ENCODE results near the gene SHB.

The SHB gene

DNA sequence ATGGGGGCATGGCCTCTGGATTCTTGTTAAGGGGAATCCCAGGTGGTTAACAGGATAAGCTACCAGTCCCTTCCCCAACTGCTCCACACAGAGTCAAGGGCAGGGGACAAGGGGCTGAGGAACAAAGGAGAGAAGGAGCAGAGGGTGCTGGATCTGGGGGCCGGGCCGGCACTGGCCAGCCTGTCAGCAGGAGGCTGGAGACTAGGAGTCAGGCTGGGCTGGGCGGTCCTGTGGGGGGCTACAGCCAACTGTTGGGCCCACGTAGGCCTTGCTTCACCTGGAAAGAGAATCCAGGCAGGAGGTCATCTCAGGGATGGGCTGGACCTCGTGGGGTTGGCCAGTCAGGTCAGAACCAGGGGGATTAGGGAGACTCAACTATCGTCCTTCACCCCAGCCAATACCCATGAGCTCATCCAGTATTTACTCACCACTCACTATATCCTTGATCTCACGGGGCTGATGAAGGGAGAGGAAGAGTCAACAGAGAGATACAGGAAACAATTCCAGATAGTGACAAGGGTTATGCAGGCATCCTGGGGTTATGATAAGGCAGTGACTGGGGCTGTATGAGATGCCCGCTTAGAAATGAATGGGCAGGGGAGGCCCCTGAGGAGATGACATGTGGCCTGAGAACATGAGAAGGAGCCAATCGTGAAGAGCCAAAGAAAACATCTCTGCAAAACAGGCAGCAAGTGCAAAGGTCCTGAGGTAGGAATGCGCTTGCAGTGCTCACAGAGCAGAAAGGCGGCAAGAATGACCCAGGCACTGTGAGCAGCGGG, 117.2 kb downstream of the SHB start:
- no peak for DNase-seq (ENCODE audit: low spot score)

GRCh38 chr9:37950561-37950960, 118.5 kb downstream of the SHB start:
- no peak for DNase-seq (ENCODE audit: low spot score)

DNA sequence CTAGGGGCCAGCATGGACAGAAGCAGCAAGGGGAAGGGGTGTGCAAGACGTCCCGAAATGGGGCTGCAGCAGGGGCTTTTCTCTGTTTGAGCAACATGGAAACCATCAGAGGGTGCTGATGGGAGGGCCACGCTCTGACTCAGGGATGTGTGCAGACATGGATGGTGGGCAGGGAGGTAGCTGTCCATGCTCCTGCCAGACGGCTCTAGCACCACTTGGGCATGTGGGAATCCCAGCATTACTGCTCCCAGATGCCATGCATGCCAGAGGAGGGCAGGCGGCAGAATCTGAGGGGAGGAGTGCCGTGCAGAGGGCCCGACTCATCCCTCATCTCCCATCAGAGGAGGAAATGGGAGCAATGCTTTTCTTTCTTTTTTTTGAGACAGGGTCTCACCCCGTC, 119.5 kb downstream of the SHB start:
- no peak for DNase-seq (ENCODE audit: low spot score)

- no peak for DNase-seq (ENCODE audit: low spot score)
Observed at GRCh38 chr9:37948417-37948980, 120.5 kb downstream of the SHB start.

DNA sequence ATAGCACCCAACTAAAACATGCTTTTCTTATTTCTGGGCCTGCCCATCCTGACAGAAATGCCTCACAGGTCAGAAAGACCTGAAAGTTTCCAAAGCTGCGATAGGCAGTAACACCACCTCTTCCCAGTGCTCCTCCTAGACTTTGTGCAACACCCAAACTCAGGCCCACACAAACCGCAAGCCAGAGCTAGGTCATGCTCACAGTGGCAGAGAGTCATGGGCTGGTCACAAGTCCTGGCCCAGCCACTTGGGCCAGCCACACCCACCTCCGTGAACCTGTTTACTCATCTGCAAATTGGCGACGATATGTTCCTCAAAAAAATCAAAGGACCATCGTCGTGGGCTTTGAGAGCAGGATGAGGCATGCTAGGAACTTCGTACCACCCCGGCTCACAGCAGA, 121.0 kb downstream of the SHB start:
- DNase-seq (ENCODE audit: low spot score) = no peak

DNA sequence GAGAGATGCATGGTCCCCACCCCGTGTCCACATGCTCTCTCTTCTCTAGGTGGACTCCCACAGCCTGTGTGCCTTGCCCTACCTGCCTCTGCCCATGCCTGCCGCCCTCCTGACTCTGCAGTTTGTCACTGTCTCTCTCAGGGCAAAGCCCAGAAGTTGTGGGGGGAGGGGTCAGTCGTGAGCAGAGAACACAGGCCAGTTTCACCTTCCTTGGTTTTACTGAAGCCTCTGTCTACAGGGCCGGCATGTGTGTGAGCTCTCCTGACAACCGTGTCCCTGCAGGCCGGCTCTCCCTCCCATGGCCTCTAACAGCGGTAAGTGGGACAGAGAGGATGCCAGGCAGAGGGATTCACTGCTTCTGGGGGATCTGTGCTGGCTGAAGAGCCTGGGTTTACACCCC, 121.6 kb downstream of the SHB start:
- DNase-seq (ENCODE audit: low spot score) = no peak

DNA sequence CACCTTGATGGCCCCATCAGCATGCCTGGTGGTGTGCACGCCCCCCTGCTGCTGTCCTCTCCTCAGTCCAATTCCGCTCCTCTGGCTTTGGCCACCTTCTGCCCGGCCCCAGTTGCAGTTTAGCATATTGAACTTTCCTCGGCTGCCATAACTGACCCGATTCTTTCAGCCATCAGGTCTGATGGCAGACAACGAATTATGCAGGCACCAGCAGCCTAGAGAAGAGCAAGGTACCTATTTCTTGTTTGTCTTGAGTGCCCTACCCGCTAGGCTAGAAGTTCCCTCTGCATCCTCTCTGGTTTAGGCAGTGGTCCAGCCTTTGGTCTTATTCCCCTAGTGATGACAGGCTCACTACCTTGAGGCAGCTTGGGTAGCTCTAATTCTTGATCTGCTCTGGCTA, 122.1 kb downstream of the SHB start:
- no peak for DNase-seq (ENCODE audit: low spot score)

DNA sequence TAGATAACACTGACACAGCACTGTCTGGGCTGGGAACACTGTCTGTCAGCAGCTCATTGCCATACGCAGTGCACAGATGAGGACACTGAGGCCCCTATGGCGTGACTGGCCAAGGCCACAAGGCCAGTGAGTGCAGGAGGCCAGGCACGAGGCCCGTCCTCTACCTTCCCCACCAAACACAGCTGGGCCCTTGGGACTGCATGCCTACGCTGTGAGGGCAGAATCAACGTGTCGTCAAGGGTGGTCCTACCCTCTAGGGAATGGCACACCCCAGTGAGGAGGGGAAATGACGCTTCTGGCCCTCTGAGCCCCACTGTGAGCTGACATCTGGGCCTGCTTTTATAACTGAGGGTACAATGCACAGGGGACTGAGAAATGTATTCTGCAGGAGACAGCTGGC, 123.0 kb downstream of the SHB start:
- DNase-seq (ENCODE audit: low spot score) = no peak

GRCh38 chr9:37944671-37945481, 124.2 kb downstream of the SHB start:
- no peak for DNase-seq (ENCODE audit: low spot score)

- DNase-seq (ENCODE audit: low spot score) = no peak
Observed at GRCh38 chr9:37944266-37944650, 124.8 kb downstream of the SHB start.

- DNase-seq (ENCODE audit: low spot score) = no peak
Observed at GRCh38 chr9:37943345-37944265, 125.4 kb downstream of the SHB start.

DNA sequence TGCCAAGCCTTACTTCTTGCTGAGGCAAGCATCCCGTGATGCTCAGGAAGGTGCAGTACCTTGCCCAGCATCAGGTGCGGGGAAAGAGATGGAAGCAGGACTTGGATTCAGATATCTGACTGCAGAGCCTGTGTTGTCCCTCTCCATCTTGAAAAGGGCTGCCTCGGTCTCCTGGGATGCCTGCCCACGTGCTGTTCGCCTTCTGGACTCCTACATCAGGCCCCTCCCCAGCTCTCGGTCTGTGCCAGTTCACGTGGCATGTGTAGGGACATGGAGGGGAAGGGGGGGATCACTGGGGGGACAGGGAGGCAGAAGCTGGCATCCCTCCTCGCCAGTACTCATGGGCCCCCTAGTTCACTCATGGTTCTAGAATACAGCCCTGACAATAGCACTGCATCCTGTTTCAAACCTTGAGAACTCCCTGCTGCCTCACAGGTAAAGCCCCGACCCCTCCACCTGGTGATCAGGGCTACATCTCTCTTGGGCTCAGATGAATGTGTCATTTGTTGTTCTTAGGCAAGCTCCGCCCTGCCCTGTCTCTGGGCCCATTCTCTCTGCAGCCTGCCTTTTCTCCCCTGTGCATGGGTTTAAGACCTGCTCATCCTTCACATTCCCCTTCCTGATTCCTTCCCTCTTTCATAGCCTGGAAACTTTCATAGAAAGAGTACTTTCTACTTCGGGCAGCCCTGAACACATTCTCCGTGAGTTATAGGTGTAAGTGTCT, 126.2 kb downstream of the SHB start:
- no peak for DNase-seq (ENCODE audit: low spot score)

GRCh38 chr9:37941253-37941652, 127.8 kb downstream of the SHB start:
- no peak for DNase-seq (ENCODE audit: low spot score)

DNA sequence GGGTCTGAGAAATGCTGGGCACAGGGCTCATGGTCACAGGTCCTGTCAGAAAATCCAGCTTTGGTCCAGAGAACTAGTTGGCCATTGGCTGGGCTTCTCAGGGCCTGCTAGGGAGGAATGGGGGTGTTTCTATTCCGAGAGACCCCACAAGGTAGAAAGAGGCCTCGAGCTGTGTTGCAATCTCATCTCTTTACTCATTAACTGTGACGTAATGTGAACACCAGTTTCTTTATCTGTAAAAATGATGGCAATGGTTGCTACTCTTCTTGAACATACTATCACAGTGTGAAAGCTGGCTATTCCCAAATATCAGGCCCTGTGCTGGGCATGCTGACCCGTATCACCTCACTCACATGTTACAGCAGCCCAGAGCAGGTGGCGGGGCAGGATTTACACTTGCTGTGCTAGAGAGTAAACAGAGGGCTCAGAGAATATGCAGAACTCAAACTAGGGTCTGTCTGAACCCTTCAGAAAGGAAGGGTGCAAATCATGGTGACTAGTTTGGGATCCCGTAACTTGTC, 129.4 kb downstream of the SHB start:
- no peak for DNase-seq (ENCODE audit: low spot score)

DNA sequence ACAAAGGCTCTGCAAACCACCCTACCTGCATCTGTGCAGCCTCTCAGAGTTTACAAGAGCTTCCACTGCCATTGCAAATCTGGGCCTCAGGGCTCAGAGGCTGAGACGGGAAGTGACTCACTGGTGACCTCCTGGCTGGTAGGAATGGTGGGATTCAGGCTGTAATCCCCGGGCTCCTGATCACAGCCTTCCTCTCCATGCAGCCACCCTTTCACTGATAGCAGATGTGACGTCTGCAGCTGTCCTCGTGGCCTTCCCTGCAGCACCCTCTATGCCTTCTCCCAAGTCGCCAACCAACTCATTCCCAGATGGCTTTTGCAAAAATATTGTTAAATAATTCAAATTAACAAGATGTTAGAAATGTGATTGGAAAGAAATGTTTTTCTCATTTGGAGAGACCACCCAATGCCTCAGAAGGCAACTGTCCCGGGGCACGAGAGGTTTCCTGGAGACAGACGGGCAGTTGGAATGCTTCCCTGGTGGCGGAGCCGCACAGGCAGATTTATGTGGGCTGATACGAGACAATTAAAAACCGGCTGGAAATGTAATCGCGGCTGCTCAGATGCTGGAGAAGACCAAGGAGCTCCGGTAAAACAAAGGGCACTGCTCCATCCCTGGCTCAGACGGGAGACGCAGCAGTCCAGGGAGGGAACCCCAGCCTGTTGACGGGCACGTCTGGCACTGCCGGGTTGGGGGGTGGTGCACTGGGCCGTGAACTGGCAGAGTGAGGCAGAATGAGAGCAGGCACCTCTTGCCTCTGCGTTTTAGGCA, 130.7 kb downstream of the SHB start:
- DNase-seq (ENCODE audit: low spot score) = no peak

DNA sequence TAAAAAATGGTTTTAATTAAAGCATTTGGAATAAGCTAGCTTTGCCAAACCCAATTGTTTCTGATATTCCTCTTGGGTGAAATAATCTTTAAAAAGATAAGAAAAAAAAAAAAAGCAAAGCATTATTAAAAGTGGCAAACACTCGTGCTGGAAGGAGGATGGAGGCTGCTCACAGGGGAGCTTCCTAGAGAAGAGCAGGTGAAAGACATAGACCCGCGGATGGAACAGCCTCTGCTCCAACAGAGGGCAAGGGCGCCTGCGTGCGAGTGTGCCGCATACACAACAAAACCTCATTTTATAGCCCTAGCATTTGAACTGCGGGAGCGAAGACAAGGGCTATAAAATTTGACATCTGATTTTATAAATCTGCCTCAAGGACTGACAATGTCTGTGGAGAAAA, 131.7 kb downstream of the SHB start:
- no peak for DNase-seq (ENCODE audit: low spot score)

DNA sequence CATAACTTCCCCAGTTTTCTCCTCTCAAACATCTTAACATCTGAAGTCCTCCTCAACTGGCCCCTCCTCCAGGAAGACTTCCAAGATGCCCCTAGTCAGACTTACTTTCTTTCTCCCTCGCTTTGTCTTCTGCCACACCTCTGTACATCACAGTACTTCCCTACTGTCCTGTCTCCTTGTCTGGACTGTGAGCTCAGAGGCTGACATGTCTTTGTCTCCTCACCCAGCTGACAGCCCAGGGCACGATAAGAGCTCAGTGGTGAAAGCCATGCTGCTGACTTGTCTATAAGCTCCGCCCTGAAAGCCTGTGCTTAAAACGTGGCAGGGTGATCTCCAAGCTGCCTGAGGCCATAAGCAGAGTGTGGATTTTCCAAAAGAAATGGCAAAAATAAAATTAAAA, 132.1 kb downstream of the SHB start:
- DNase-seq (ENCODE audit: low spot score) = peak; percentile 34

DNA sequence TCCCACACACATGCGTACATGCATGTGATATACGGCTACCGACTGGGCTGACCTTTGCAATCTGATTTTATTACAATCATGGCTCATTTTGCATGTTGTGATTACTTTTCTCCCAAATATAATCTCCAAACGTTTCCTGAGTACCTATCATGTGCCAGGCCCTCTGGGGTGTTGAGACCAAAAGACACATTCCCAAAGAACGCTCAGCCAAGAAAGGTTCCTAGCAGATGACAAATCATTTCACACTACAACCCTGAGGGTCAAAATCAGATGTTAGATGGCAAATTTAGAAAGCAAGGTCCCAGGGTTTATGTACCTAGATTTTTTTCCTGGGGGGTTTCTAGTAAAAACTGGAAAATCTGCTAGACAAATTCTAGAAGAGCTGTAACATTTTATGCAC, 132.7 kb downstream of the SHB start:
- DNase-seq (ENCODE audit: low spot score) = no peak

DNA sequence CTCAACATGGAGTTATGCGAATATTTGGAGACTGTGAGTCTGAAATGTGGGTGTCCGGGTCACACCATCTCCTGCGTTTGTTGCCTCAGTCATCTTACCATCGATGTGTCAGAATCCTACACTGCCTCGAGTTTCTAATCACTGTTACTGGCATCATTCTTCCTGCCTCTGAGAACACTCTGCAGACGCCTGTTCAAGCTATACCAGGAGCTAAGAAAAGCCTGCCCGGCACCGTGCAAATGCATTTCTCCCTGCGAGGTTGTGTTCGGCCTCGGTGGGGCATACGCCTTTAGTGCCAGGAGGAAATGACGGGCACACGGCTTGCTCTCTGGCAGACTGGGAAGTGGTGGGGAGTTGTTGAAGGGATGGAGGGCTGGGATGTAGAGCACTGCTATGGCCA, 133.9 kb downstream of the SHB start:
- no peak for DNase-seq (ENCODE audit: low spot score)

GRCh38 chr9:37931592-37931991, 137.4 kb downstream of the SHB start:
- no peak for DNase-seq (ENCODE audit: low spot score)
